KMS-11 (cell line): ENCODE results near the gene TESPA1.

ENCODE experiments used
- H2AFZ ChIP-seq: fragments of 200-600 bp; sonication (generic); 2 replicates; pipeline ENCODE4 v1.6.1; 2016; ENCODE audit warnings: antibody characterized with exemption, mixed run types, low read depth
- H3K27ac ChIP-seq: fragments of 200-600 bp; sonication (generic); 2 replicates; pipeline ENCODE4 v1.6.1; 2016; ENCODE audit warnings: mild to moderate bottlenecking, mixed run types
- H3K27me3 ChIP-seq: fragments of 200-600 bp; sonication (generic); 2 replicates; pipeline ENCODE4 v1.6.1; 2017; ENCODE audit warnings: mild to moderate bottlenecking, low read depth, mixed run types, moderate library complexity; ENCODE audit not compliant: insufficient read depth
- H3K36me3 ChIP-seq: fragments of 200-600 bp; sonication (generic); 2 replicates; pipeline ENCODE4 v1.6.1; 2017; ENCODE audit warnings: mild to moderate bottlenecking, mixed run types; ENCODE audit not compliant: insufficient read depth
- H3K4me1 ChIP-seq: fragments of 200-600 bp; sonication (generic); 2 replicates; pipeline ENCODE4 v1.6.1; 2016; ENCODE audit warnings: mild to moderate bottlenecking, low read depth, mixed run types; ENCODE audit not compliant: poor library complexity, severe bottlenecking
- H3K4me2 ChIP-seq: fragments of 200-600 bp; sonication (generic); 2 replicates; pipeline ENCODE4 v1.7.0; 2016; ENCODE audit warnings: mild to moderate bottlenecking, mixed run types
- H3K4me3 ChIP-seq: fragments of 200-600 bp; sonication (generic); IDR thresholded peaks from 2 replicates; pipeline ENCODE4 v1.6.1; 2017; ENCODE audit warnings: low read depth, low read length, mixed read lengths; ENCODE audit not compliant: insufficient read depth
- H3K79me2 ChIP-seq: fragments of 200-600 bp; sonication (generic); 2 replicates; pipeline ENCODE4 v1.6.1; 2016; ENCODE audit warnings: low read depth, mixed run types; ENCODE audit not compliant: insufficient read depth
- H3K9ac ChIP-seq: fragments of 200-600 bp; sonication (generic); 2 replicates; pipeline ENCODE4 v1.6.1; 2016; ENCODE audit warnings: mild to moderate bottlenecking, mixed run types
- H4K20me1 ChIP-seq: fragments of 200-600 bp; sonication (generic); 2 replicates; pipeline ENCODE4 v1.6.1; 2016; ENCODE audit warnings: mild to moderate bottlenecking, mixed run types; ENCODE audit not compliant: insufficient read depth
- TF ChIP-seq, protein P1 (sequence below): fragments of 200-600 bp; sonication (generic); conservative IDR thresholded peaks from 2 replicates; pipeline ENCODE4 v1.6.1; 2017; ENCODE audit warnings: low read depth, mild to moderate bottlenecking, antibody characterized with exemption, low read length, moderate library complexity, mixed read lengths

TESPA1 gene

DNA sequence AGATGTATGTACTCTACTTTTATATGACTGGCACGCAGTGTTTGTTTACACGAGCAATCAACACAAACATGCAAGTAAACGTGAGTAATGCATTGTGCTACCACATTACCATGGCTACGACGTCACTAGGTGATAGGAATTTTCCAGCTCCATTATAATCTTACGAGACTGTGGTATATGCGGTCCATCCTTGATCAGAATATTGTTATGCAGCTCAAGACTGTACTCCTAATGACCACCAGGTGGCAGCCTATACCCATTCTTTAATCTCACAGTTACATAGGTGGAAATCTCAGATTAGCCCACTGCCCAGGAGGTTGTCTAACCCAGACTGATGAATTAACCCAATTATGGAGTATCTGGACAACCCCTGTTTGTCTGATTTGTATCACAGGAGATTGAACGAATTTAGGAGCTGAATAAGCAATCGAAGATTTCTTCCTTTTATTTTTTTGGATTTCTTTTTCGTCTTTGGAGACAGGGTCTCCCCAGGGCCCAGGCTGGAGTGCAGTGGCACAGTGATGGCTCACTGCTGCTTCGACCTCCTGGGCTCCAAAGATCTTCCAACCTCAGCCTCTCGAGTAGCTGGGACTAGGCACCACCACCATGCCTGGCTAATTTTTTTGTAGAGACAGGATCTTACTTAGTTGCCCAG is 8.7 kb upstream of the TESPA1 start:
- TF ChIP-seq, protein P1, sequence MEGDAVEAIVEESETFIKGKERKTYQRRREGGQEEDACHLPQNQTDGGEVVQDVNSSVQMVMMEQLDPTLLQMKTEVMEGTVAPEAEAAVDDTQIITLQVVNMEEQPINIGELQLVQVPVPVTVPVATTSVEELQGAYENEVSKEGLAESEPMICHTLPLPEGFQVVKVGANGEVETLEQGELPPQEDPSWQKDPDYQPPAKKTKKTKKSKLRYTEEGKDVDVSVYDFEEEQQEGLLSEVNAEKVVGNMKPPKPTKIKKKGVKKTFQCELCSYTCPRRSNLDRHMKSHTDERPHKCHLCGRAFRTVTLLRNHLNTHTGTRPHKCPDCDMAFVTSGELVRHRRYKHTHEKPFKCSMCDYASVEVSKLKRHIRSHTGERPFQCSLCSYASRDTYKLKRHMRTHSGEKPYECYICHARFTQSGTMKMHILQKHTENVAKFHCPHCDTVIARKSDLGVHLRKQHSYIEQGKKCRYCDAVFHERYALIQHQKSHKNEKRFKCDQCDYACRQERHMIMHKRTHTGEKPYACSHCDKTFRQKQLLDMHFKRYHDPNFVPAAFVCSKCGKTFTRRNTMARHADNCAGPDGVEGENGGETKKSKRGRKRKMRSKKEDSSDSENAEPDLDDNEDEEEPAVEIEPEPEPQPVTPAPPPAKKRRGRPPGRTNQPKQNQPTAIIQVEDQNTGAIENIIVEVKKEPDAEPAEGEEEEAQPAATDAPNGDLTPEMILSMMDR: peak; percentile 100
- H2AFZ ChIP-seq: no peak overlapping the region
- H3K27me3 ChIP-seq: no peaks in the 10 kb centered on the region
- H3K4me2 ChIP-seq: no peak overlapping the region
- H3K4me3 ChIP-seq: no peak overlapping the region
- peaks cover 8% of the 10 kb centered on the region for H3K4me1 ChIP-seq
- no peak overlapping the region for H3K9ac ChIP-seq
- H3K27ac ChIP-seq: no peak overlapping the region
- no peaks in the 10 kb centered on the region for H4K20me1 ChIP-seq
- H3K79me2 ChIP-seq: no peaks in the 10 kb centered on the region
- no peaks in the 10 kb centered on the region for H3K36me3 ChIP-seq

DNA sequence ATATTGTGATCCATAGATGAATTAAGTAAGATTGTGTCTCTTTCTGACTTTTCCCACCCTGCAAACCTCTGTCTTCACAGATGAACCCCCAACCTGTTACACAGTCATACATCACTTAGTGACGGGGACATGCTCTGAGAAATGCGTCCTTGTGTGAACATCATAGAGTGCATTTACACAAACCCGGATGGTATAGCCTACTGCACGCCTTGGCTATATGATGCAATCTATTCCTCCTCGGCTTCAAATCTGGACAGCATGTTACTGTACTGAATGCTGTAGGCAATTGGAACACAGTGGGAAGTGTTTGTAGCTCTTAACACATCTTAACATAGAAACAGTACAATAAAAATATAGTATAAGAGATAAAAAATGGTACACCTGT is 7.4 kb upstream of the TESPA1 start:
- TF ChIP-seq, protein P1: no peak
- no peaks in the 10 kb centered on the region for H3K79me2 ChIP-seq
- no peak overlapping the region for H3K9ac ChIP-seq
- H3K4me1 ChIP-seq: peaks cover 12% of the 10 kb centered on the region
- H3K4me2 ChIP-seq: no peak overlapping the region
- no peak overlapping the region for H2AFZ ChIP-seq
- H3K27ac ChIP-seq: no peak overlapping the region
- H3K4me3 ChIP-seq: no peak overlapping the region
- no peaks in the 10 kb centered on the region for H3K27me3 ChIP-seq
- H3K36me3 ChIP-seq: no peaks in the 10 kb centered on the region
- no peaks in the 10 kb centered on the region for H4K20me1 ChIP-seq

DNA sequence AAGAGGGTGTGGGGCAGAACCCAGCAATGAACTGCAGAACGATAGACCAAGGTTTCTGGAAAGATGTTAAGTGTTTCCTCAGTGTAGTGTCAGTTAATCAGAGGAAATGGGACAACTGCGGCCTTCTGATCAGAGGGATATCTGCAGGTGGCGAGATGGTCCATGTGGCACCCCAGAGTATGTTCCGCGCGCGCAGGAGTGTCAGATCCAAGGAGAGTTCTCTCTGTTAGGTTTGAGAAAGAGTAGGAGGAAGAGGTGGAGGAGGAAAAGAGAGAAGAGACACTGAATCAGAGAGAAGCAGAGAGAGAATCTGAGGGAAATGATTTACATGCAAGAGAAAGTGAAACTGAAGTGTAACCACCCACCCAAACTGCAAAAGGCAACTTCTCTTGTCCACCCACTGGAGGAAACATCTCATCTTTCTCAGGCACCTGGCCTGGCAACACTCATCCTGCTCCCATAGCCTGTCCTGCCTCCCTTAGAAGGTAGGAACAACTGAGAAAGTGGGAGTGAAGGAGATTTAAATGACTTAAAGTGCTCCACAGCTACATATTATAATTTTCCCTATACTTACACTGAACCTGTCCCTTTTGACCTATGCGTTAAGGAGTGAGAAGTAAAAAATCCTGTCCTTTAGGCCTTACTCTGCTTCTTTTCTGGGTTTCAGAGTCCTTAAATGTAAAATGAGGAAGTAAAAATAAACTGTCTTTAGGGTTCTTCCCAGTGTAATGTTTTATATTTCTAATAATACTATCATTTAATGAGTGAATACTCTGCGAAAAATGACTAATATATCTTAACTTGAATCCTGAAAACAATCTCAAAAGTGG is 6.8 kb upstream of the TESPA1 start:
- Histone ChIP-seq H2AFZ (peak overlapping the region; percentile 12; the same call in 1 of the 2 replicates), H3K27me3 (no peaks in the 10 kb centered on the region), H3K4me3 (no peak overlapping the region), H4K20me1 (no peaks in the 10 kb centered on the region), H3K4me2 (no peak overlapping the region), H3K4me1 (peaks cover 12% of the 10 kb centered on the region), H3K79me2 (no peaks in the 10 kb centered on the region), H3K9ac (no peak overlapping the region), H3K36me3 (no peaks in the 10 kb centered on the region), H3K27ac (no peak overlapping the region)
- TF ChIP-seq, protein P1: no peak

DNA sequence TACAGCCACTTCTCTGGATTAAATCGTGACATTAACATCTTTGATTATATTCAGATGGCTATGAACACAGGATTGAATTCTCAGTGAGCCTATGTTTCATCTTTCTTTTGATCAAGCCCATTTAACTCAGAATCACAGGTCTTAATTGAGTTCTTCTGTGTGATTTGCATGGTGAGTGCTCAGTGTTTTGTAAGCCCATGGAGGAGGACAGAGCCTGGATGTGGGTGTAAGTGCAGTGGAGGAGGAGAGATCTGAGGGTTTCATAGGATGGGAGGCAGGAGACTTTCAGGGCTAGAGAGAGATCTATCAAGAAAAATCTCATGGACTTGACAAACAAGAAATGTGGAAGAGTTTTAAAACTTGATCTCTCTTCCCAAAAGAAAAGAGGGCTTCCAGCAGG is 5.3 kb upstream of the TESPA1 start:
- Histone ChIP-seq H3K4me1 (peaks cover 12% of the 10 kb centered on the region), H3K4me2 (no peak overlapping the region), H3K4me3 (no peak overlapping the region), H2AFZ (no peak overlapping the region), H4K20me1 (no peaks in the 10 kb centered on the region), H3K36me3 (no peaks in the 10 kb centered on the region), H3K27ac (no peak overlapping the region), H3K9ac (no peak overlapping the region), H3K27me3 (no peaks in the 10 kb centered on the region), H3K79me2 (no peaks in the 10 kb centered on the region)
- TF ChIP-seq, protein P1: no peak
